ENCODE results near the gene ABHD17B. TPM values are rescaled to one million over a fixed set of nuclear protein-coding genes. Genes with fewer than 3 reads are reported as not detected.
A peak's percentile ranks its signal among the peaks of the same experiment; 100 is the strongest.

The ABHD17B gene
- total RNA-seq, 4 donors from 2014 or later: 30.0 to 46.2 (median 34.0) TPM

DNA sequence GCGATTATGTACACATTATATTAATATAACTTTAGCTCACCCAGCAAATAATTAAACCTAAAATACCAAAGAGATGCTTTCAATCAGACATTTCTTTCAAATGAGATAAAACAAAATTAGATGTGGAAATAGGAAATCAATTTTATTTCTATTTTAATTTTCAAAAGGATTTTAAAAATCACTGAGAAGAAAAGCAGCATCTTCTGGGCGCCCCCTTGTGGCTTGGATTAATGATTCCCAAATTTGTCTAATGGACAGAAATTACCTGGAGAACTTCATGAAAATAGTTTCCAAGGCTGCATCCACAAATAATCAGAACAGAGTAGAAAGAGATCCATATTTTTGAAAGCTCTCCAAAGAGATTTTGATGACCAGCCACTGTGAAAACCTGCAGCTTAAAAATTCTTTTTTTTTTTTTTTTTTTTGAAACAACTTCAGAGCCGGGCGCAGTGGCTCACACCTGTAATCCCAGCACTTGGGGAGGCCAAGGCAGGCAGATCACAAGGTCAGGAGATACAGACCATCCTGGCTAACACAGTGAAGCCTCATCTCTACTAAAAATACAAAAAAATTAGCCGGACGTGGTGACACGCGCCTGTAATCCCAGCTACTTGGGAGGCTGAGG, 91.8 kb downstream of the ABHD17B start:
- intact Hi-C loops (cut with DNase I): no loop called here
- Histone ChIP-seq H3K4me3 (replicated peaks in 1 of 3) (no peak overlapping the region), H3K36me3 (no peaks in the 10 kb centered on the region), H3K27ac (no peak overlapping the region), H3K9me3 (no peaks in the 10 kb centered on the region), H3K4me1 (no peaks in the 10 kb centered on the region), H3K27me3 (no peaks in the 10 kb centered on the region)
- WGBS, 2 donors: 82 to 85% methylated on average over 8 of the region's 8 CpGs
- TF ChIP-seq, protein P1, sequence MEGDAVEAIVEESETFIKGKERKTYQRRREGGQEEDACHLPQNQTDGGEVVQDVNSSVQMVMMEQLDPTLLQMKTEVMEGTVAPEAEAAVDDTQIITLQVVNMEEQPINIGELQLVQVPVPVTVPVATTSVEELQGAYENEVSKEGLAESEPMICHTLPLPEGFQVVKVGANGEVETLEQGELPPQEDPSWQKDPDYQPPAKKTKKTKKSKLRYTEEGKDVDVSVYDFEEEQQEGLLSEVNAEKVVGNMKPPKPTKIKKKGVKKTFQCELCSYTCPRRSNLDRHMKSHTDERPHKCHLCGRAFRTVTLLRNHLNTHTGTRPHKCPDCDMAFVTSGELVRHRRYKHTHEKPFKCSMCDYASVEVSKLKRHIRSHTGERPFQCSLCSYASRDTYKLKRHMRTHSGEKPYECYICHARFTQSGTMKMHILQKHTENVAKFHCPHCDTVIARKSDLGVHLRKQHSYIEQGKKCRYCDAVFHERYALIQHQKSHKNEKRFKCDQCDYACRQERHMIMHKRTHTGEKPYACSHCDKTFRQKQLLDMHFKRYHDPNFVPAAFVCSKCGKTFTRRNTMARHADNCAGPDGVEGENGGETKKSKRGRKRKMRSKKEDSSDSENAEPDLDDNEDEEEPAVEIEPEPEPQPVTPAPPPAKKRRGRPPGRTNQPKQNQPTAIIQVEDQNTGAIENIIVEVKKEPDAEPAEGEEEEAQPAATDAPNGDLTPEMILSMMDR (IDR thresholded peaks at IDR 0.05): peak; percentile 32 to 74 (median 59)
- no peak for TF ChIP-seq POLR2A (IDR thresholded peaks at IDR 0.05)
- DNase-seq: peak; percentile 36 to 48

DNA sequence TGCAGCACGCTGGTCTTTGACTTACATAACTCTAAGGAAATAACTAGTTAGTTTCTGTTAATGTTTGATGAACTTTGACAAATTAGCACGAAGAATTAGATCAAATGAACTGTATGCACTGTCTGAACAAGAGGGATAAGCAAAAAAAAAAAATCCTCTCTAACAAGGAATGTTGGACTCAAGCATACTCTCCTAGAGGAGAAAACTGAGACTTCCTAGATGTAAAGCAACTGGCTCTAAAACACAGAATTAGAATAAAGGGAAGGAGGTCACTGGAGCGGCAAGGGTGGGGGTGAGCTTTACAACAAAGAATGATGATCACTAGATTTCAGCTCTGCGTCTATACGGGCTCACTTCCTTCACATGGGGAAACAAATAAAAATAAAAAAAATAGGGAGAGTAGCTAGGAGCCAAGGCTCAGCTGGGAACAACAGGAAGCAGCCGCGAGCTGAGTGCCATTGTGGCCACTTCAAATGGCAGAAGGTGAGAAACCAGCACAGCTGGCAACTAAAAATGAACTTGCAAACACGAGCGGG, 94.0 kb downstream of the ABHD17B start:
- 40 to 49% methylated on average over 9 of the region's 9 CpGs for WGBS, 2 donors
- H3K36me3 ChIP-seq: no peaks in the 10 kb centered on the region
- H3K27ac ChIP-seq: no peak overlapping the region
- no peak overlapping the region for H3K4me3 ChIP-seq (replicated peaks in 1 of 3)
- H3K27me3 ChIP-seq: no peaks in the 10 kb centered on the region
- intact Hi-C loops (cut with DNase I): no loop called here
- peak in 1 of 2 donors; percentile 17 for DNase-seq
- no peak for TF ChIP-seq POLR2A (IDR thresholded peaks at IDR 0.05)
- TF ChIP-seq, protein P1 (IDR thresholded peaks at IDR 0.05): no peak
- H3K9me3 ChIP-seq: no peaks in the 10 kb centered on the region
- H3K4me1 ChIP-seq: no peaks in the 10 kb centered on the region

Small RNA genes within 50 kb of the gene (small RNA-seq; reads per million reads assigned to genes)
- not detected for gene RF00019

Other genes with a start within 250 kb of the ABHD17B start
- 100 to 1,000 TPM in 1 of 4 donors, 10 to 100 TPM in 3; 29.6 to 111 (median 34.0) TPM for gene CEMIP2, start 142.7 kb downstream of the ABHD17B start, total RNA-seq
- 10 to 100 TPM in 3 of 4 donors, 1 to 10 TPM in 1; 8.9 to 21.7 (median 13.0) TPM for gene C9orf85, start 446 bp upstream of the ABHD17B start, total RNA-seq
- not detected for gene C9orf57, start 149.4 kb upstream of the ABHD17B start, total RNA-seq
- gene GDA, start 238.2 kb upstream of the ABHD17B start, total RNA-seq: under 1 TPM in 1 of 4 donors, not detected in 3; 0.78 TPM

Measured in thyroid gland (tissue), 4 donors.